KMS-11 (cell line): ENCODE data around the gene BCAT1.

Source experiments
- H2AFZ ChIP-seq: fragments of 200-600 bp; sonication (generic); 2 replicates; pipeline ENCODE4 v1.6.1; 2016; ENCODE audit warnings: antibody characterized with exemption, mixed run types, low read depth
- H3K27ac ChIP-seq: fragments of 200-600 bp; sonication (generic); 2 replicates; pipeline ENCODE4 v1.6.1; 2016; ENCODE audit warnings: mild to moderate bottlenecking, mixed run types
- H3K27me3 ChIP-seq: fragments of 200-600 bp; sonication (generic); 2 replicates; pipeline ENCODE4 v1.6.1; 2017; ENCODE audit warnings: mild to moderate bottlenecking, low read depth, mixed run types, moderate library complexity; ENCODE audit not compliant: insufficient read depth
- H3K36me3 ChIP-seq: fragments of 200-600 bp; sonication (generic); 2 replicates; pipeline ENCODE4 v1.6.1; 2017; ENCODE audit warnings: mild to moderate bottlenecking, mixed run types; ENCODE audit not compliant: insufficient read depth
- H3K4me1 ChIP-seq: fragments of 200-600 bp; sonication (generic); 2 replicates; pipeline ENCODE4 v1.6.1; 2016; ENCODE audit warnings: mild to moderate bottlenecking, low read depth, mixed run types; ENCODE audit not compliant: poor library complexity, severe bottlenecking
- H3K4me2 ChIP-seq: fragments of 200-600 bp; sonication (generic); 2 replicates; pipeline ENCODE4 v1.7.0; 2016; ENCODE audit warnings: mild to moderate bottlenecking, mixed run types
- H3K4me3 ChIP-seq: fragments of 200-600 bp; sonication (generic); IDR thresholded peaks from 2 replicates; pipeline ENCODE4 v1.6.1; 2017; ENCODE audit warnings: low read depth, low read length, mixed read lengths; ENCODE audit not compliant: insufficient read depth
- H3K79me2 ChIP-seq: fragments of 200-600 bp; sonication (generic); 2 replicates; pipeline ENCODE4 v1.6.1; 2016; ENCODE audit warnings: low read depth, mixed run types; ENCODE audit not compliant: insufficient read depth
- H3K9ac ChIP-seq: fragments of 200-600 bp; sonication (generic); 2 replicates; pipeline ENCODE4 v1.6.1; 2016; ENCODE audit warnings: mild to moderate bottlenecking, mixed run types
- H4K20me1 ChIP-seq: fragments of 200-600 bp; sonication (generic); 2 replicates; pipeline ENCODE4 v1.6.1; 2016; ENCODE audit warnings: mild to moderate bottlenecking, mixed run types; ENCODE audit not compliant: insufficient read depth
- CTCF ChIP-seq: fragments of 200-600 bp; sonication (generic); conservative IDR thresholded peaks from 2 replicates; pipeline ENCODE4 v1.6.1; 2017; ENCODE audit warnings: low read depth, mild to moderate bottlenecking, antibody characterized with exemption, low read length, moderate library complexity, mixed read lengths

BCAT1 gene

GRCh38 chr12:24902511-24903328 lies 46.2 kb downstream of the BCAT1 start:
- H3K27me3 ChIP-seq: no peaks in the 10 kb centered on the region
- H3K36me3 ChIP-seq: no peaks in the 10 kb centered on the region
- no peaks in the 10 kb centered on the region for H4K20me1 ChIP-seq
- no peak overlapping the region for H2AFZ ChIP-seq
- H3K9ac ChIP-seq: no peak overlapping the region
- H3K4me1 ChIP-seq: no peaks in the 10 kb centered on the region
- H3K4me3 ChIP-seq: no peak overlapping the region
- H3K79me2 ChIP-seq: no peaks in the 10 kb centered on the region
- H3K27ac ChIP-seq: no peak overlapping the region
- no peak overlapping the region for H3K4me2 ChIP-seq
- no peak for TF ChIP-seq CTCF

- Histone ChIP-seq H2AFZ (no peak overlapping the region), H3K4me3 (no peak overlapping the region), H3K36me3 (no peaks in the 10 kb centered on the region), H3K27me3 (no peaks in the 10 kb centered on the region), H3K27ac (no peak overlapping the region), H4K20me1 (no peaks in the 10 kb centered on the region), H3K79me2 (no peaks in the 10 kb centered on the region), H3K9ac (no peak overlapping the region), H3K4me2 (no peak overlapping the region), H3K4me1 (no peaks in the 10 kb centered on the region)
- TF ChIP-seq CTCF: no peak
Observed at GRCh38 chr12:24901576-24902461, 47.1 kb downstream of the BCAT1 start.

- Histone ChIP-seq H4K20me1 (no peaks in the 10 kb centered on the region), H3K4me2 (no peak overlapping the region), H3K9ac (no peak overlapping the region), H2AFZ (no peak overlapping the region), H3K4me3 (no peak overlapping the region), H3K27ac (no peak overlapping the region), H3K79me2 (no peaks in the 10 kb centered on the region), H3K27me3 (no peaks in the 10 kb centered on the region), H3K4me1 (no peaks in the 10 kb centered on the region), H3K36me3 (no peaks in the 10 kb centered on the region)
- no peak for TF ChIP-seq CTCF
Observed at GRCh38 chr12:24900196-24900595, 48.7 kb downstream of the BCAT1 start.

GRCh38 chr12:24899503-24900075 lies 49.3 kb downstream of the BCAT1 start:
- no peaks in the 10 kb centered on the region for H3K27me3 ChIP-seq
- H3K4me1 ChIP-seq: no peaks in the 10 kb centered on the region
- no peak overlapping the region for H3K9ac ChIP-seq
- H3K36me3 ChIP-seq: no peaks in the 10 kb centered on the region
- no peak for TF ChIP-seq CTCF
- no peaks in the 10 kb centered on the region for H4K20me1 ChIP-seq
- no peak overlapping the region for H3K27ac ChIP-seq
- no peak overlapping the region for H3K4me2 ChIP-seq
- no peaks in the 10 kb centered on the region for H3K79me2 ChIP-seq
- H2AFZ ChIP-seq: no peak overlapping the region
- no peak overlapping the region for H3K4me3 ChIP-seq
